GM18951 (cell line): ENCODE results near the gene SGTB.

Experiments used
- POLR2A ChIP-seq: IDR thresholded peaks from 4 replicates; pipeline ENCODE4 v1.6.1; 2011; ENCODE audit warnings: mild to moderate bottlenecking; ENCODE audit not compliant: insufficient read length, insufficient read depth; ENCODE audit errors: extremely low read depth
- in situ Hi-C: fragments of 300-500 bp; cut with MboI; formaldehyde crosslinking; loops from one replicate; pipeline ENCODE4 v1.12.0; 2022; ENCODE audit warnings: low sequenced_read_pairs, mixed read lengths, inconsistent platforms; ENCODE audit not compliant: unreplicated experiment

The SGTB gene

GRCh38 chr5:65721720-65722574, at the start of gene SGTB, which contains the start of gene NLN:
TSS of gene SGTB (minus strand) at chr5:65722109. CDS start at chr5:65720807, 1,302 bp downstream.
TSS of gene NLN (plus strand) at chr5:65722205. CDS start at chr5:65722374, 169 bp downstream.
- in situ Hi-C loops, result no loop called here
- TF ChIP-seq POLR2A, result peak; percentile 67

- in situ Hi-C loops, result loop anchor here (25.0 kb wide), 1 partner anchor 391 kb away; no protein-coding TSS in a partner anchor
- no peak for TF ChIP-seq POLR2A
Measured at GRCh38 chr5:65771266-65771665, 49.4 kb upstream of the SGTB start.

- TF ChIP-seq POLR2A, result no peak
- in situ Hi-C loops, result loop anchor here (25.0 kb wide), 1 partner anchor 393 kb away; no protein-coding TSS in a partner anchor
Measured at GRCh38 chr5:65769539-65769938, 47.6 kb upstream of the SGTB start.

- no peak for TF ChIP-seq POLR2A
- in situ Hi-C loops, result loop anchor here (25.0 kb wide), 1 partner anchor 393 kb away; no protein-coding TSS in a partner anchor
Measured at GRCh38 chr5:65768723-65769346, 46.9 kb upstream of the SGTB start.

- no peak for TF ChIP-seq POLR2A
- in situ Hi-C loops, result loop anchor here (25.0 kb wide), 1 partner anchor 395 kb away; no protein-coding TSS in a partner anchor
Measured at GRCh38 chr5:65767565-65767964, 45.7 kb upstream of the SGTB start.

GRCh38 chr5:65766781-65767180, 44.9 kb upstream of the SGTB start:
- no peak for TF ChIP-seq POLR2A
- in situ Hi-C loops, result loop anchor here (25.0 kb wide), 1 partner anchor 396 kb away; no protein-coding TSS in a partner anchor

GRCh38 chr5:65766175-65766574, 44.3 kb upstream of the SGTB start:
- in situ Hi-C loops, result loop anchor here (25.0 kb wide), 1 partner anchor 396 kb away; no protein-coding TSS in a partner anchor
- TF ChIP-seq POLR2A, result no peak

GRCh38 chr5:65765582-65765981, 43.7 kb upstream of the SGTB start:
- in situ Hi-C loops, result loop anchor here (25.0 kb wide), 1 partner anchor 397 kb away; no protein-coding TSS in a partner anchor
- no peak for TF ChIP-seq POLR2A

- in situ Hi-C loops, result loop anchor here (25.0 kb wide), 1 partner anchor 400 kb away; no protein-coding TSS in a partner anchor
Measured at GRCh38 chr5:65762234-65762633, 40.3 kb upstream of the SGTB start.

GRCh38 chr5:65760504-65761275, 38.8 kb upstream of the SGTB start:
- in situ Hi-C loops, result loop anchor here (25.0 kb wide), 1 partner anchor 402 kb away; no protein-coding TSS in a partner anchor
- no peak for TF ChIP-seq POLR2A

More at GRCh38 chr5:65762234-65762633, 40.3 kb upstream of the SGTB start:
- no peak for TF ChIP-seq POLR2A

GRCh38 chr5:65758546-65759144, 36.7 kb upstream of the SGTB start:
- in situ Hi-C loops, result loop anchor here (25.0 kb wide), 1 partner anchor 404 kb away; no protein-coding TSS in a partner anchor
- no peak for TF ChIP-seq POLR2A

GRCh38 chr5:65753189-65753588, 31.3 kb upstream of the SGTB start:
- TF ChIP-seq POLR2A, result no peak
- in situ Hi-C loops, result loop anchor here (25.0 kb wide), 1 partner anchor 409 kb away; no protein-coding TSS in a partner anchor

- in situ Hi-C loops, result loop anchor here (25.0 kb wide), 1 partner anchor 411 kb away; no protein-coding TSS in a partner anchor
- no peak for TF ChIP-seq POLR2A
Measured at GRCh38 chr5:65750938-65751337, 29.0 kb upstream of the SGTB start.
